DND-41 (cell line): Measurements from ENCODE around the gene NUMBL.

ENCODE experiments used
- CTCF ChIP-seq: IDR thresholded peaks from 2 replicates; pipeline ENCODE4 v1.5.1; 2012; ENCODE audit warnings: borderline replicate concordance, low read length, moderate library complexity, mild to moderate bottlenecking; ENCODE audit not compliant: poor library complexity, severe bottlenecking; ENCODE audit errors: extremely low read depth
- EZH2 ChIP-seq: IDR thresholded peaks from 3 replicates; pipeline ENCODE4 v1.6.1; 2012; ENCODE audit warnings: borderline replicate concordance, low read depth, mild to moderate bottlenecking, moderate library complexity, low read length, inconsistent platforms; ENCODE audit not compliant: severe bottlenecking

DNA sequence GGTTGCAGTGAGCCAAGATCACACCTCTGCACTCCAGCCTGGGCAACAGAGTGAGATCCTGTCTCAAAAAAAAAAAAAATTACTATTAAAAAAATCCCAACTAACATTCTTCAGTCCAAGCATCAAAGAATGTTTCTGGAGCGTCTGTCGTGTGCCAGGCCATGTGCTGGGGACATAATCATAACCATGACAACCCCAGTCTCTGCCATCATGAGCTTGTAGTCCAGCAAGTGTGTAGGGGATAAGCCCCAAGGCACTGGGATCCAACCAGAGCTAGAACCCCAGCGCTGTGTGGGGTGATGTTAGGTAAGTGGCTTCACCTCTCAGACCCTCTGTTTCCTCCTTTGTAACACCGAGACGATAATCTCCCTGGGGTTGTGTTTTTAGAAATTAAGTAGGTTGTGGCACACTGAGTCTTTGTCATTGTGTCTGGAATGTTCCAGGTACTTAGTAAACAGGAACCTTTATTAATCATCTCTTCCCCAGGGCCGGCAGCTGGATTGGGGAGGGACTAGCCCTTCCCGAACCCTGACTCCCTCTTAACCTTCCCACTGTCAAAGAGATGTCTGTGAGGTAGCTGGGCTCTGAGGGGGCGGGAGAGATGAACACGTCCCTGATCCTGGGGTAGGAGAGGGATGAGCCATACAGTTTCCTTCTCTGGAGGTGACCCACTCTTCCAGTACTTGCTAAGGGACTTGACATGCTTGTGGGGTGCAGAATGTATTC is 31.6 kb upstream of the NUMBL start:
- TF ChIP-seq CTCF (no peak), EZH2 (no peak)
